ENCODE measurements around the gene BRICD5. TPM values are rescaled to one million over a fixed set of nuclear protein-coding genes. Genes with fewer than 3 reads are reported as not detected.

The BRICD5 gene
- total and polyA plus RNA-seq, 3 donors from 2014 or later: 25.1 to 66.5 (median 37.8) TPM

GRCh38 chr16:2165861-2166260, 44.8 kb downstream of the BRICD5 start:
- Histone ChIP-seq H3K36me3 (ENCODE audit: low read depth, missing control alignments) (no peaks in the 10 kb centered on the region), H3K4me3 (no peak overlapping the region), H3K9me3 (no peaks in the 10 kb centered on the region), H3K27ac (no peak overlapping the region), H3K4me1 (peaks cover 6% of the 10 kb centered on the region), H3K27me3 (no peaks in the 10 kb centered on the region)
- no peak for DNase-seq
- TF ChIP-seq, protein P1, sequence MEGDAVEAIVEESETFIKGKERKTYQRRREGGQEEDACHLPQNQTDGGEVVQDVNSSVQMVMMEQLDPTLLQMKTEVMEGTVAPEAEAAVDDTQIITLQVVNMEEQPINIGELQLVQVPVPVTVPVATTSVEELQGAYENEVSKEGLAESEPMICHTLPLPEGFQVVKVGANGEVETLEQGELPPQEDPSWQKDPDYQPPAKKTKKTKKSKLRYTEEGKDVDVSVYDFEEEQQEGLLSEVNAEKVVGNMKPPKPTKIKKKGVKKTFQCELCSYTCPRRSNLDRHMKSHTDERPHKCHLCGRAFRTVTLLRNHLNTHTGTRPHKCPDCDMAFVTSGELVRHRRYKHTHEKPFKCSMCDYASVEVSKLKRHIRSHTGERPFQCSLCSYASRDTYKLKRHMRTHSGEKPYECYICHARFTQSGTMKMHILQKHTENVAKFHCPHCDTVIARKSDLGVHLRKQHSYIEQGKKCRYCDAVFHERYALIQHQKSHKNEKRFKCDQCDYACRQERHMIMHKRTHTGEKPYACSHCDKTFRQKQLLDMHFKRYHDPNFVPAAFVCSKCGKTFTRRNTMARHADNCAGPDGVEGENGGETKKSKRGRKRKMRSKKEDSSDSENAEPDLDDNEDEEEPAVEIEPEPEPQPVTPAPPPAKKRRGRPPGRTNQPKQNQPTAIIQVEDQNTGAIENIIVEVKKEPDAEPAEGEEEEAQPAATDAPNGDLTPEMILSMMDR (IDR thresholded peaks at IDR 0.05): no peak
- TF ChIP-seq POLR2A (IDR thresholded peaks at IDR 0.05): no peak
- WGBS, 2 donors: 90 to 95% methylated on average over 7 to 12 of the region's 12 CpGs
- intact Hi-C loops (cut with DNase I; ENCODE audit: low total_unique reads): no loop called here

DNA sequence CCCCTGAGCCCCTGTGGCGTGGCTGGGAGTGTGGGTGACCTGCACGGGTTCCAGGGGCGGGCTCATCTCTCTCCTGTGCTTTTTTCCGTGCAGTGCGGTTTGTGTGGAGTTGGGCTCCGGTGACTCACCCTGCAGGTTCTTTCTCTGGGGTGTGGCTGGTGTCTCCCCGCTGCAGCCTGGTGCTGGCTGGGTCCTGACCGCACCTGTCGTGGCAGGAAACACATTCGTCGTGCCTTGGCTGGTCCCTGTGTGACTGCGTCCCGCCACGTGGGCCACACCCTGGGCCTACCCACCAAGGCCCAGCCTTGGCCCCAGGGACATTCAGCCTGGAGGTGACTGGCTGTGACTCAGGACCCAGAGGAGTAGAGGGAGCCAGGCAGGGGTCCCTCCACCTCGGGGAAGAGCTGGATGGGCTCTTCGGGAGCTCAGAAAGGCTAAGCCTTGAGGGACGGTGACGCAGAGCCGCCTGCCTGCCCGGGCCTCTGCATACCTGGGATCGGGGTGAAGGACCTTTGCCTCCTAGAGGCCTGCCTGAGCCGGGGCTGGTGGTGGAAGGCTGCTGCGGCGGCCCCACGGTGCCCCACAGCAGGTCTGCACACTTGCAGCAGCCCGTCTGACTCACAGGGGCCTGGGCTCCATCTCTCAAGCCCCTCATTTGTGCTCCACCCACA, 47.3 kb downstream of the BRICD5 start:
- no peaks in the 10 kb centered on the region for H3K27me3 ChIP-seq
- H3K4me3 ChIP-seq: no peak overlapping the region
- H3K4me1 ChIP-seq: peaks cover 18% of the 10 kb centered on the region
- H3K36me3 ChIP-seq (ENCODE audit: low read depth, missing control alignments): no peaks in the 10 kb centered on the region
- no peak overlapping the region for H3K27ac ChIP-seq
- intact Hi-C loops (cut with DNase I; ENCODE audit: low total_unique reads): no loop called here
- no peak for DNase-seq
- 94 to 95% methylated on average over 17 to 24 of the region's 26 CpGs for WGBS, 2 donors
- H3K9me3 ChIP-seq: no peaks in the 10 kb centered on the region
- TF ChIP-seq, protein P1 (IDR thresholded peaks at IDR 0.05): no peak
- no peak for TF ChIP-seq POLR2A (IDR thresholded peaks at IDR 0.05)

DNA sequence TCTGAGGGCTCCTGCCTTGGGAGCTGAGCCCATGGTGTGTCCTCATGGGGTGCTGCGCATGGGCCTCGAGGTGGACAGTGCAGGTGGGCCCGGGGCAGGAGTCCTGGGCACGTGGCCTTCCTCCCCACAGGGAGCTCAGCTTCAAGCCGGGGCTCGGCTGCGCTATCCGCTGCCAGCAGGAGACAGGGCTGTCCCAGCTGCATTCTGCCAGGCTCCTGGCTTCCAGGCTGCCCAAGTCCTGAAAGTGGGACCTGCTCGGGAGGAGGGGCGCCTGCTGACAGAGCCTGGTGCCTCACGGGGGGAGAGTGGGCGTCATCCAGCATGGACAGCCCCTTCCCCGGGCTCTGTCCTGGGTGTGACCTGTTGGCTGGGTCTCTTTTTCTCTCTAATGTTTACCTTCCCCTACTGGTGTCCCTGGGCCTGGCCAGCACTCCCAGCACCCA, 48.0 kb downstream of the BRICD5 start:
- Histone ChIP-seq H3K27me3 (no peaks in the 10 kb centered on the region), H3K4me3 (no peak overlapping the region), H3K27ac (no peak overlapping the region), H3K4me1 (peaks cover 25% of the 10 kb centered on the region), H3K36me3 (ENCODE audit: low read depth, missing control alignments) (no peaks in the 10 kb centered on the region), H3K9me3 (no peaks in the 10 kb centered on the region)
- DNase-seq: no peak
- TF ChIP-seq, protein P1 (IDR thresholded peaks at IDR 0.05): no peak
- no peak for TF ChIP-seq POLR2A (IDR thresholded peaks at IDR 0.05)
- WGBS, 2 donors: 80 to 91% methylated on average over 12 to 13 of the region's 13 CpGs
- intact Hi-C loops (cut with DNase I; ENCODE audit: low total_unique reads): no loop called here

DNA sequence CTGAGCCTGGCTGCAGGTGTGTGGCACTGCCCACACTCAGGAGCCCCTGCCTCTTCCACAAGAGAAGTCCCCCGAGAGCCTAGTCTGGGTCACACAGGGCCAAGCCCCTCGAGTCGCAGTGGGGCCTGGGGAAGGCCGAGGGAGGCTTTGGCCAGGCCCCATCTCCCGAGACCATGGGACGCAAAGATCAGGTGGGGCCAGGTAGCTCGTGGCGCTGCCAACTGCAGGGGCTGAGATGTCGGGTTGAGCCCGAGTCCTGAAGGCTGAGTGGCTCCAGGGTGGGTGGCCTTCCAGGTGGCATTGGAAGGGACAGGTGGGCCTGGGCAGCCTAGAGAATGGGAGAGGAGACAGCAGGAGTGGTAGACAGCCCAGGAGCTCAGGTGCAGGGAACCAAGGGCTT, 48.8 kb downstream of the BRICD5 start:
- TF ChIP-seq, protein P1 (IDR thresholded peaks at IDR 0.05): no peak
- no peak for TF ChIP-seq POLR2A (IDR thresholded peaks at IDR 0.05)
- no peak overlapping the region for H3K27ac ChIP-seq
- H3K4me1 ChIP-seq: peaks cover 32% of the 10 kb centered on the region
- no peak overlapping the region for H3K4me3 ChIP-seq
- H3K27me3 ChIP-seq: no peaks in the 10 kb centered on the region
- intact Hi-C loops (cut with DNase I; ENCODE audit: low total_unique reads): no loop called here
- H3K36me3 ChIP-seq (ENCODE audit: low read depth, missing control alignments): no peaks in the 10 kb centered on the region
- DNase-seq: no peak
- WGBS, 2 donors: 97% methylated on average over 5 to 10 of the region's 10 CpGs
- H3K9me3 ChIP-seq: no peaks in the 10 kb centered on the region

Data from testis (tissue), 3 donors.